ENCODE results near the gene FAM135A.
"Not testable (repeated sequence)": the region's sequence is repeated elsewhere in the genome, so short reads cannot be mapped to it uniquely, and the experiment has no call there.

Gene FAM135A

DNA sequence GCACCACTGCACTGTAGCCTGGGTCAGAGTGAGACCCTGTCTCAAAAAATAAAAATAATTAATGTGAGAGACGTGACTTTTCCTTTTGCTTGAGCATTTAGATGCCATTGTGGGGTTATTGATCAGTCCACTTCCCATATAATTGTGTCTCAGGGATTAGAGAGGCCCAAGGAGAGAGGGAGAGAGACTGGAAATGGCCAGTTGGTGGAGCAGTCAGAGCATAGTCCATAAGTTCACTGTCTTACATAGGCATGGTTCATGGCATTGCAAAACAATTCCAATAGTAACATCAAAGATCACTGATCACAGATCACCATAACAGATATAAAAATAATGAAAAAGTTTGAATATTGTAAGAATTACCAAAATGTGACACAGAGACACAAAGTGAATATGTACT, 138.3 kb downstream of the FAM135A start:
- Histone ChIP-seq H3K36me3 (ENCODE audit: insufficient read depth, low read length) (no peaks in the 10 kb centered on the region), H3K9me3 (ENCODE audit: insufficient read depth, low read depth, low read length) (no peaks in the 10 kb centered on the region), H3K4me3 (ENCODE audit: low read length) (no peak overlapping the region), H3K27ac (ENCODE audit: low read depth, low read length) (no peak overlapping the region), H3K27me3 (ENCODE audit: insufficient read depth, low read length) (no peaks in the 10 kb centered on the region), H3K9ac (ENCODE audit: low read depth, low read length) (no peak overlapping the region), H3K4me1 (ENCODE audit: insufficient read depth, low read length) (peaks cover 20% of the 10 kb centered on the region)
- 100% methylated on average over 1 of the region's 1 CpG for WGBS

DNA sequence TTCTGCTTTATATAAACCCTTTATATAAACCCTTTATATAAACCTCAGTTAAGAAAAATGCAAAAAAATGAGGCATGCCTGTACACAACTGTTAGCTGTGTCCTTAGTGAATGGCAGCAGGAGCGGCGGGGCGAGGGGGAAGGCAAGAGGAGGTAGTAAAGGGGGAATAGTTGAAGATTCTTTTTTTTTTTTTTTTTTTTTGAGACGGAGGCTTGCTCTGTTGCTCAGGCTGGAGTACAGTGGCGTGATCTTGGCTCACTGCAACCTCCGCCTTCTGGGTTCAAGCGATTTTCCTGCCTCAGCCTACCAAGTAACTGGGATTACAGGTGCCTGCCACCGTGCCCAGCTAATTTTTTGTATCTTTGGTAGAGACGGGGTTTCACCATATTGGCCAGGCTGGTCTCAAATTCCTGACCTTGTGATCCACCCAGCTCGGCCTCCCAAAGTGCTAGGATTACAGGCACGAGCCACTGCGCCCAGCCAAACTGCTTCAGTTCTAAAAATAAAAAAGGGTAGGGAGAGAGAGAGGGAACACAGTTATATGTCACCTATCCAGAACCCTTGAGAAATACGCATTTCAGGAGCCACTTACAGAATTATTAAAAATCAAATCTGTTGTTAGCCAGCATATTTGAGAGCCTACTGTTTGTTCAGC, 139.1 kb downstream of the FAM135A start:
- H3K4me1 ChIP-seq (ENCODE audit: insufficient read depth, low read length): peaks cover 12% of the 10 kb centered on the region
- not testable (repeated sequence) for H3K9ac ChIP-seq (ENCODE audit: low read depth, low read length); H3K36me3 ChIP-seq (ENCODE audit: insufficient read depth, low read length); H3K27ac ChIP-seq (ENCODE audit: low read depth, low read length); H3K4me3 ChIP-seq (ENCODE audit: low read length); H3K9me3 ChIP-seq (ENCODE audit: insufficient read depth, low read depth, low read length); H3K27me3 ChIP-seq (ENCODE audit: insufficient read depth, low read length)
- WGBS: 95% methylated on average over 13 of the region's 13 CpGs

DNA sequence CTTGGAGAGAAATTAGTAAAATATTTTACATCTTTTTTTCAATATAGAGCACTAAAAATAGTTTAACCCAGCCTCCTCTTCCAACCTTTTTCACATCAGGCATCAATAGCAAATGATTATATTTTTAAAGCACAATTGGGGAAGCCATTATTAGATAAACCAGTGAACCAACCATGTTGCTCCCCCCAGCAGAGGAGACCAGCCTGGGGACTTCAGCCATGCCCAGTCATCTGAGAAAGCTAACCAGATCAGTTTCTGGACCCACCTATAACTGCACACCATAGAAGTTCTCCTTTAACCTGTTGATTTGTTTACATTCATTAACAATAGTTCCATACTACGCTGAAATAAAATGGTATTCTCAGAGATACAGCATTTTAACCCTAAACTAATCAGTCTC, 139.7 kb downstream of the FAM135A start:
- Histone ChIP-seq H3K27ac (ENCODE audit: low read depth, low read length) (no peak overlapping the region), H3K4me1 (ENCODE audit: insufficient read depth, low read length) (peaks cover 6% of the 10 kb centered on the region; the same call in 1 of the 2 replicates), H3K4me3 (ENCODE audit: low read length) (no peak overlapping the region), H3K36me3 (ENCODE audit: insufficient read depth, low read length) (peaks cover 4% of the 10 kb centered on the region; the same call in 1 of the 2 replicates), H3K9me3 (ENCODE audit: insufficient read depth, low read depth, low read length) (no peaks in the 10 kb centered on the region), H3K9ac (ENCODE audit: low read depth, low read length) (no peak overlapping the region), H3K27me3 (ENCODE audit: insufficient read depth, low read length) (no peaks in the 10 kb centered on the region)
- WGBS: 100% methylated on average over 1 of the region's 1 CpG

DNA sequence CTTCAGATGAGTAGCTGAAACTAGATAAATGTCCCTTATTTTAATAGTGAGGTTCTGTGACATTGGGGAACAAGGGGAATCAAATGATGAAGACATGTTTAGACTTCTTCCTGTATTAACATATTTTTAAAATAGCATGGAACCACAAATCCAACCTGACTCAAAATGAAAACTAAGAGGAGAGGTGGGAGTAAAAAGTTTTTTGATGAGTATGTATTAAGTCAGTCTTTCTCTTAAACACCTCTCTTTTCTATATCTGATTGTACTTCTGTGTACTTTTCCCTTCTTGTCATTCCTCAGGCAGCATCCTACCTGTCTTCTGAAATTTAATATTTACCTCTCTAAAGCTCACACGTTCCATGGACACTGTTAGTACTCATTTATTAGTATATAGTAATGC, 144.7 kb downstream of the FAM135A start:
- H3K36me3 ChIP-seq (ENCODE audit: insufficient read depth, low read length): peaks cover 13% of the 10 kb centered on the region; the same call in 1 of the 2 replicates
- no peaks in the 10 kb centered on the region for H3K9me3 ChIP-seq (ENCODE audit: insufficient read depth, low read depth, low read length)
- no peaks in the 10 kb centered on the region for H3K4me1 ChIP-seq (ENCODE audit: insufficient read depth, low read length)
- no peaks in the 10 kb centered on the region for H3K27me3 ChIP-seq (ENCODE audit: insufficient read depth, low read length)
- H3K9ac ChIP-seq (ENCODE audit: low read depth, low read length): no peak overlapping the region
- no peak overlapping the region for H3K27ac ChIP-seq (ENCODE audit: low read depth, low read length)
- WGBS: no CpG with 5 or more reads among the region's 1 CpG
- H3K4me3 ChIP-seq (ENCODE audit: low read length): no peak overlapping the region

DNA sequence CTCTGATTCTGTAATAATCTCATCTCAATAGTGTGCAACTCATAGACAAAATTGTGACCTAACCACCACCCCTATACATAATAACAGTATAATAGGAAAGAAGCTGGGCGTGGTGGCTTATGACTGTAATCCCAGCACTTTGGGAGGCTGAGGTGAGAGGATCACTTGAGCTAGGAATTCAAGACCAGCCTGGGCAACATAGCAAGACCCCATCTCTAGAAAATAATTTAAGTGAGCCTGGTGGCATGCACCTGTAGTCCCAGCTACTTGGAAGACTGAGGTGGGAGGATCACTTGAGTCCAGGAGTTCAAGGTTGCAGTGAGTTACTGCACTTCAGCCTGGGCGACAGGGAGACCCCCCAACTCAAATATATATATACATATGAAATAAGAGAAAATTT, 149.1 kb downstream of the FAM135A start:
- not testable (repeated sequence) for H3K27ac ChIP-seq (ENCODE audit: low read depth, low read length); H3K27me3 ChIP-seq (ENCODE audit: insufficient read depth, low read length); H3K4me3 ChIP-seq (ENCODE audit: low read length); H3K9ac ChIP-seq (ENCODE audit: low read depth, low read length); H3K9me3 ChIP-seq (ENCODE audit: insufficient read depth, low read depth, low read length)
- 100% methylated on average over 1 of the region's 2 CpGs for WGBS
- Histone ChIP-seq H3K36me3 (ENCODE audit: insufficient read depth, low read length) (peaks cover 13% of the 10 kb centered on the region; the same call in 1 of the 2 replicates), H3K4me1 (ENCODE audit: insufficient read depth, low read length) (peaks cover 13% of the 10 kb centered on the region; the same call in 1 of the 2 replicates)

DNA sequence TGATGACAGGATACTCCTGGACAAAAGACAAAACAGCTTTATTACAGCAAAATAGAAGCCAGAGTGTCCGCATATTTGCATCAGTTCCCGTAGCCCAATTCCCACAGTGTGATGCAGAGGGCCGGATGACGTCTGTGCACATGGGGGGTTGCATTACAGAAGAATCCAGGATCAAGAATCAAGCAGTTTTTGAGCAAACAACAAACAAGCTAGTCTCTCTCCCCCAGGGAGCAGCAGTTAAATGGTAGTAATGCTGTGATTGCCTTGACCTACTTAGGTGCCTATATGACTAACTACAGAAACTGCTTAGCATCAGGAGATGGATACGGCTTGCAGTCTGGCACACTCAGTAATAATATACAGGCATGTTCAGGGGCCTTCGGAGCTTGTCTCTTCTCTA, 150.2 kb downstream of the FAM135A start:
- 64% methylated on average over 6 of the region's 6 CpGs for WGBS
- Histone ChIP-seq H3K9me3 (ENCODE audit: insufficient read depth, low read depth, low read length) (no peaks in the 10 kb centered on the region), H3K27me3 (ENCODE audit: insufficient read depth, low read length) (peaks cover 3% of the 10 kb centered on the region; the same call in 1 of the 2 replicates), H3K9ac (ENCODE audit: low read depth, low read length) (no peak overlapping the region), H3K36me3 (ENCODE audit: insufficient read depth, low read length) (peaks cover 14% of the 10 kb centered on the region), H3K4me1 (ENCODE audit: insufficient read depth, low read length) (peaks cover 13% of the 10 kb centered on the region; the same call in 1 of the 2 replicates), H3K4me3 (ENCODE audit: low read length) (no peak overlapping the region), H3K27ac (ENCODE audit: low read depth, low read length) (no peak overlapping the region)

DNA sequence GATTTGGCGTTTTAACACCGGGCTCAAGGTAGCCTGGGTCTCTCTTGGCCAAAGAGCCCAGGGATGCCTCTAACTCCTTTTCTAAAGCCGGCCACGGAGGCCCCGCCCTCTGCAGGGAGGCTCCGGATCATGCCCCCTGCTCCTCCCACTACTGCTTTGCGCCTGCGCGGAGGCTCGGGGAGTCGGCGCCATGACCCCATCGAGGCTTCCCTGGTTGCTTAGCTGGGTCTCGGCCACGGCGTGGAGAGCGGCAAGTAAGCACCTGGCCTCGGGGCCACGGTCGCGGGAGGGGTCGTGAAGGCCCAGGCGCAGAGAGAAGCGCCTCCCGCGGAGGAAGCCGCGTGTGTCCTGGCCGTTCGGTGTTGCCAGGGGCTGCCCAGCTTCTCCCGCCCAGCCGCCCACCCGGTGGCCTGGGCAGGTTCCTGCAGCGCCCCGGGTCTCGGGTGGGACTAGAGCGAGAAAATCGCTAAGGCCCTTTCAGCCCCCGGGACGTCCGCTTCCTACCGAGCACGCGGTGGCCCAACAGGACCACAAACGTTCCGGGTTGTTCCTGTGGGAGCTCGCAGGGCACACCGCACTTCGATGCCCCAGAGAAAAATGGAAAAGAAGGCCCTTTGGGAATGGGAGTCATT, 153.6 kb downstream of the FAM135A start, which contains the start of gene SDHAF4:
Gene SDHAF4 (plus strand): TSS at position 180 of the 632 bp plus-strand sequence. CDS start 11 bp downstream, at position 191.
- peak within 1 kb of the TSS; percentile 82 for H3K4me3 ChIP-seq (ENCODE audit: low read length)
- H3K36me3 ChIP-seq (ENCODE audit: insufficient read depth, low read length): peaks cover 13% of the 10 kb centered on the region
- peaks cover 3% of the 10 kb centered on the region; the same call in 1 of the 2 replicates for H3K27me3 ChIP-seq (ENCODE audit: insufficient read depth, low read length)
- H3K27ac ChIP-seq (ENCODE audit: low read depth, low read length): peak within 1 kb of the TSS; percentile 65; the same call in 1 of the 2 replicates
- whole genome bisulfite sequencing: under 1% methylated on average over 48 of the region's 49 CpGs
- peak within 1 kb of the TSS; percentile 93 for H3K9ac ChIP-seq (ENCODE audit: low read depth, low read length)
- no peaks in the 10 kb centered on the region for H3K9me3 ChIP-seq (ENCODE audit: insufficient read depth, low read depth, low read length)
- H3K4me1 ChIP-seq (ENCODE audit: insufficient read depth, low read length): peaks cover 13% of the 10 kb centered on the region; the same call in 1 of the 2 replicates

DNA sequence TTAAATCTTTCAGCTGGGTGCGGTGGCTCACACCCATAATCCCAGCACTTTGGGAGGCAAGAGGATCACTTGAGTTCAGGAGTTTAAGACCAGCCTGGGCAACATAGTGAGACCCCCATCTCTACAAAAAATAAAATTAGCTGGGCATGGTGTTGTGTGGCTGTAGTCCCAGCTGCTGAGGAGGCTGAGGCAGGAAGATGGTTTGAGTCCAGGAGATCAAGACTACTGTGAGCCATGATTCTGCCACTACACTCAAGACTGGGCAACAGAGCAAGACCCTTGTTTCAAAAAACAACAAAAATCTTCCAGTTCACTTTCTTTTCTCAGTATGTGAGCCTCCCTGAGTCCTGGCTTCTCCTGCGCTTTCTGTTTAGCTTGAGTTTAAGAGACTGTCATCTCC, 161.3 kb downstream of the FAM135A start:
- WGBS: 97% methylated on average over 2 of the region's 2 CpGs
- Histone ChIP-seq H3K27me3 (ENCODE audit: insufficient read depth, low read length) (no peaks in the 10 kb centered on the region), H3K4me3 (ENCODE audit: low read length) (no peak overlapping the region), H3K4me1 (ENCODE audit: insufficient read depth, low read length) (no peaks in the 10 kb centered on the region), H3K9me3 (ENCODE audit: insufficient read depth, low read depth, low read length) (no peaks in the 10 kb centered on the region), H3K36me3 (ENCODE audit: insufficient read depth, low read length) (peaks cover 10% of the 10 kb centered on the region), H3K27ac (ENCODE audit: low read depth, low read length) (no peak overlapping the region), H3K9ac (ENCODE audit: low read depth, low read length) (no peak overlapping the region)

DNA sequence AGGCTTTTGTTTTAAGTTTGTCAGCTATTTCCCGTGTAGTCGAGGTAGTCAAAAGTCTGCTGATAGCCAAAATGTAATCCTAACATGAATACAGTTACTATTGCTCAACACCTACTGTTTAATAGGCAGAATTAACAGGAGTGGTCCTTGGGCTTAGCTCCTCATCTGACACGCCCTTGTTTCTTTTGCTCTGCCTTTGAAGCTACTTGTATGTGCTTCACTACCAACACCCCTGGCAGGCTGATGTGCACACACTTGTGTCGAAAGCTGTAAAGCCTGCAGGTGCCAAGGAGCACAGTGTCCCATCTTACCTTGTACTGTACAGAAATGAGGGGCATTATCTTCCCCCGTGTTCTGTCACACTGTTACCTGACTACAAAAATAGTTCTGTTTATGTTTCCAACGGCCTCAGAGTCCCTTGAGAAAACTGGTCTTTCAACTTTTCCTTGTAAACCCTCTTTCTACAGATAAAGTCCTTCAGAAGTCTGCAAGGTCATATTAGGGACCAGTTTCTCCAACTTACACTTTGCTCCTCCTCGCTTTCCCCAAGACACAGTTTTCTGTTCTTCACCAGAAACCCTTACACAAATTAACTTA, 162.7 kb downstream of the FAM135A start:
- Histone ChIP-seq H3K4me1 (ENCODE audit: insufficient read depth, low read length) (no peaks in the 10 kb centered on the region), H3K4me3 (ENCODE audit: low read length) (no peak overlapping the region), H3K9ac (ENCODE audit: low read depth, low read length) (no peak overlapping the region), H3K36me3 (ENCODE audit: insufficient read depth, low read length) (peaks cover 20% of the 10 kb centered on the region), H3K27me3 (ENCODE audit: insufficient read depth, low read length) (no peaks in the 10 kb centered on the region), H3K27ac (ENCODE audit: low read depth, low read length) (no peak overlapping the region), H3K9me3 (ENCODE audit: insufficient read depth, low read depth, low read length) (no peaks in the 10 kb centered on the region)
- 91% methylated on average over 7 of the region's 7 CpGs for WGBS

DNA sequence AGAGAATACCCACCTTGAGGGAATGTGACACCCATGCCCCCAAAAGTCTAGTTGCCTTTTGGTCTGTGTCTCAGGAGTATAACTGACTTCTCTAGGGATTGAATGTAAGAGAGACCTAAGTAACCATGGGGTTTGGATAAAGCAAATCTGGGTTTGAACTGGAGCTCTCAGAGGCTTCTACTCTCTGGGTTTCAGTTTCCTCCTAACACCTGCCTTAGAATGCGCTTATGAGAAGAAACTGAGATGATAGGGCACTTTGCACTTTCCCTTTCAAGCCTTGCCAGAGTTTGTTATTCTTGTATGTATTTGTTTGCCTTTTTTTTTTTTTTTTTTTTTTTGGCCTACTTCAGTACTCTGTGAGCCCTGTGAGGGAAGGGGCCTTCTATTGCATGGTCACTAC, 172.8 kb downstream of the FAM135A start:
- no peak overlapping the region for H3K4me3 ChIP-seq (ENCODE audit: low read length)
- 80% methylated on average over 1 of the region's 1 CpG for WGBS
- H3K27ac ChIP-seq (ENCODE audit: low read depth, low read length): 0 out of 2 replicates have a peak overlapping the region, but pooled peaks have one; percentile 1
- peaks cover 56% of the 10 kb centered on the region for H3K36me3 ChIP-seq (ENCODE audit: insufficient read depth, low read length)
- H3K9ac ChIP-seq (ENCODE audit: low read depth, low read length): no peak overlapping the region
- H3K27me3 ChIP-seq (ENCODE audit: insufficient read depth, low read length): no peaks in the 10 kb centered on the region
- H3K4me1 ChIP-seq (ENCODE audit: insufficient read depth, low read length): no peaks in the 10 kb centered on the region
- H3K9me3 ChIP-seq (ENCODE audit: insufficient read depth, low read depth, low read length): no peaks in the 10 kb centered on the region

DNA sequence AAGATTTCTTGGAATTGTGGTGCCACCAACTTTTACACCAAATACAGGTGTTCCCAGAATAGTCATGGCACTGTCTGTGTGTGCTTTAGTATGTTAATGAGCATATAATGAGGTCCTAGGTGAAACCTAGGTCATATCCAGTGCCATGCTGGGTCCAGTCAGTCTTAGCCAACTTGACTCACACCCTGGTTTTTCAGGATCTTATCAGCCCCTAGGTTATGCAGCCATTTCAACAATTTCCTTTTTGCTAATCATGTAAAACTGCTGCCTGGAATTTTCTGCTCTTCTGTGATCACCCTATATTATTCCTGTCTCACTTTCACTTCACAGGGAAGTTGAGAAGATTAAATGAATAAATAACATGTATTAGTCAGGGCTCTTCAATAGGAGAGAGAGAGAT, 177.1 kb downstream of the FAM135A start:
- H3K4me3 ChIP-seq (ENCODE audit: low read length): no peak overlapping the region
- no peaks in the 10 kb centered on the region for H3K27me3 ChIP-seq (ENCODE audit: insufficient read depth, low read length)
- H3K4me1 ChIP-seq (ENCODE audit: insufficient read depth, low read length): no peaks in the 10 kb centered on the region
- H3K9ac ChIP-seq (ENCODE audit: low read depth, low read length): no peak overlapping the region
- H3K36me3 ChIP-seq (ENCODE audit: insufficient read depth, low read length): peaks cover 18% of the 10 kb centered on the region
- H3K27ac ChIP-seq (ENCODE audit: low read depth, low read length): no peak overlapping the region
- H3K9me3 ChIP-seq (ENCODE audit: insufficient read depth, low read depth, low read length): no peaks in the 10 kb centered on the region
